HG02571 (cell line): Measurements from ENCODE around the gene REM2.

Source experiments
- ATAC-seq: cut with Tn5 transposase; IDR thresholded peaks from one replicate; pipeline ENCODE4 v1.9.1; 2021; ENCODE audit warnings: mild to moderate bottlenecking, moderate library complexity; ENCODE audit not compliant: unreplicated experiment

Gene REM2

GRCh38 chr14:22883173-22883976, at the start of gene REM2:
Gene REM2, plus strand, starts transcription at chr14:22883222. Its CDS starts 66 bp downstream, at chr14:22883288.
- no peak for ATAC-seq

- ATAC-seq: no peak
These were observed 47.5 kb upstream of the REM2 start for GRCh38 chr14:22835505-22835904.

GRCh38 chr14:22836301-22837113, 46.5 kb upstream of the REM2 start, which contains the start of gene MMP14:
Gene MMP14, plus strand, starts transcription at chr14:22836585. Its CDS starts 233 bp downstream, at chr14:22836818.
- no peak for ATAC-seq

- ATAC-seq: no peak
These were observed 45.8 kb upstream of the REM2 start for GRCh38 chr14:22837114-22837749.

GRCh38 chr14:22837750-22838538, 45.1 kb upstream of the REM2 start:
- no peak for ATAC-seq

- no peak for ATAC-seq
These were observed 44.4 kb upstream of the REM2 start for GRCh38 chr14:22838631-22839041.

GRCh38 chr14:22839159-22839779, 43.8 kb upstream of the REM2 start:
- ATAC-seq: no peak

GRCh38 chr14:22841311-22841710, 41.7 kb upstream of the REM2 start:
- ATAC-seq: no peak

- no peak for ATAC-seq
These were observed 41.3 kb upstream of the REM2 start for GRCh38 chr14:22841769-22842168.

GRCh38 chr14:22842211-22843122, 40.6 kb upstream of the REM2 start:
- no peak for ATAC-seq

GRCh38 chr14:22843123-22843925, 39.7 kb upstream of the REM2 start:
- ATAC-seq: no peak

GRCh38 chr14:22844221-22845102, 38.6 kb upstream of the REM2 start:
- no peak for ATAC-seq

GRCh38 chr14:22845103-22845394, 38.0 kb upstream of the REM2 start:
- no peak for ATAC-seq

- no peak for ATAC-seq
These were observed 37.0 kb upstream of the REM2 start for GRCh38 chr14:22845821-22846625.

- ATAC-seq: no peak
These were observed 36.2 kb upstream of the REM2 start for GRCh38 chr14:22846811-22847307.

GRCh38 chr14:22847661-22848341, 35.2 kb upstream of the REM2 start:
- no peak for ATAC-seq
